SHP77 (cell line): ENCODE data around the gene TP53I11.

ENCODE experiments used
- DNase-seq, 2 experiments: peaks; one replicate each; lab custom pipeline; 2025; lab: John Stamatoyannopoulos, UW

The TP53I11 gene

DNA sequence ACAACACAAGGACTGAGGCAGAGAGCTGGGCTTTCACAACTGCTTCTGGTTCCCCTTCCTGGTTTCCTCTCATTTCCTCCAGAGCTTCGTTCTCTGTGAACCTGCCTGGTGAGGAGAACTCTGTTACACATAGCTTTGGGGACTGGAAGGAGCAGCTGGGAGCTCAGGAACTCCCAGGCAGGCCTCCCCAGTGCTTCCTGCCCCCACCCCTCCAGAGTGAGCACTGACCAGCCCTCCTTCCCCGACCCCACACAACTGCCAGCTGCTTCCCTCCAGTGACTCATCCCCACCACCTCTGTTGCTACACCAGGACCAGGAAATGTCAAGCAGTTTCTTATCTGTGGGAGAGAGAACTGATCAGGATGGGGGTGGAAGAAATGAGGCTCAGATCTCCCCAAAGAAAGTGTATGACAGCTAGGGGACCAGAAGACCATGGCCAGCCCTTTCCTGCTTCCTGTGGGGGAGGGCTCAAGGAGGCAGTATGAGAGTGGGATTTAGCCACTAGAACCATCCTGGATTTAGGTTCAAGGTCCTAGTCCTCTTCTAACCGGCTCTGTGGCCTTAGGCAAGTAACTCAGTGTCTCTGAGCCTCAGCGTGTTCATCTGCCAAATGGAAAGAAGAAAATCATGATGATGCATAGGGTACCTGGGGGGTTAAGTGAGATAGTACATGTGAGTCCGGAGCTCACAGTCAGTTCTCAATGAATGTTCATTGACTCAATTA is 4.5 kb upstream of the TP53I11 start:
- DNase-seq, result peak; percentile 32 to 51

DNA sequence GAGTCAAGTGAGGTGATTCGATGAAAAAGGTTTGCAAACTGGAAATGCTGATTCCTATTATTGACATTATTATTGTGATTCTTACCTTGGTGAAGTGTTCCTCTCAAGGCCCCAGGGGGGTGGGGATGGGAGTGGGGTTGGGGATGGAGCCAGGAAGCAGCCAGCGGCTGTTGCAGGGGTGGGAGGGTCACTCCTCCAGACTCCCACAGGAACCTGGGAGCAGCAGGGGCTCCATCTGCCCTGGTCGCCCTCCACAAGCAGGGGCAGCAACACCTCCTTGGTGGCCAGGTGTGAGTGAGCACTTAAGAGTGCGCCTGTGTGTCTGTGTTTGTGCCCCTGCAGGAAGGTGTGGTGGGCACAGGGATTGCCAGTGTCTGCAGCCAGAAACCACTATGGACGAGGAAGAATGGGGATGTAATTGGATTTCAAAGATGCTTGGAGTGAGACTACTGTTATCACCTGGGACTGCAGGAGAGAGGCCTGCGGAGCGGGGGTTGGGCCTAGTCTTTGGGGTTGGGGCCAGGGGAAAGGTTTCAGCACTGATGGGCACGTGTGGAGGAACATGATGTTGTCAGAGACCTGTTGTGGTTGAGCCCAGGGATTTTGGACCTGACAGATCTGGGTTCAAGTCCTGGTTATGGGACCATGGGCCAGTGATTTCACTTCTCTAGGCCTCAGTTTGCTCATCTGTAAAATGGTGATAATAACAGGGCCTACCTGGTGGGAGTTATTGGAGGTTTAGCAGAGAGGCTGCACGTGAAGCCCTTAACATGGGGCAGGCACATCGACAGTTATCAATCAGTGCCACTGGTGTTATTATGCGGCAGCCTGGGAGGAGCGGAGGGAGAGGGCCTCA is 3.6 kb upstream of the TP53I11 start:
- no peak for DNase-seq

- DNase-seq, result no peak
These were observed 2.0 kb upstream of the TP53I11 start for GRCh38 chr11:44952500-44953260.

GRCh38 chr11:44952082-44952481 is 1.4 kb upstream of the TP53I11 start:
- no peak for DNase-seq

DNA sequence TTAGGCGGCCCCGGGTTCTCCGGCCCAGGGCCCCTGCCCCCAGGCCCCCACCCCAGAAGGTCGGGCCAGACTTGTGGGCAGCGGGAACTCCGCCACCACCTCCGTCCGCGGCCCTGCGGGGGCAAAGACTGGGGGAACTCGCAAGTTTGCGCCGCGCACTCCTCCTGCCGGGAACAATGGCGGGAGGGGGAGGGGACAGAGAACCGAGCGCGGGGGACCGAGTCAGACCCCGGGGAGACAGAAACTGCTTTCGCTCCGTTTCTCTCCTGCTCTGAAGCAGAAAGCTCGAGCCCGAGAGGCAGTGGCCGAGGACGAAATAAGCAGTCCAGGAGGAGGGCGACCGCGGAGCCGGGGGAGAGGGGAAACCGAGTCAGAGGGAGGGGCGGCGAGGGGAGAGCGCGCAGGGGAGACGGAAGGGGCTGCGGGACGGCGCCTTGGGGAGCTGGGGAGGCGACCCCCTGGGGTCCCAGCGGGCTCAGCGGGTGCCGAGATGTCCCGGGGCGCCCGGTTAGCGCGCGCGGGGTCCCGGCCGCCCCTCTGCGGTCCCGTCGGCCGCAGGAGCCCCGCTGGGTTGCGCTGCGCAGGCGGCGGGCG is 555 bp downstream of the TP53I11 start:
- DNase-seq, result no peak

- DNase-seq, result no peak
These were observed 1.3 kb downstream of the TP53I11 start for GRCh38 chr11:44949160-44950030.

GRCh38 chr11:44948155-44948554 is 2.5 kb downstream of the TP53I11 start:
- no peak for DNase-seq

GRCh38 chr11:44947114-44947513 is 3.6 kb downstream of the TP53I11 start:
- DNase-seq, result no peak

- DNase-seq, result no peak
These were observed 4.4 kb downstream of the TP53I11 start for GRCh38 chr11:44946263-44946662.

DNA sequence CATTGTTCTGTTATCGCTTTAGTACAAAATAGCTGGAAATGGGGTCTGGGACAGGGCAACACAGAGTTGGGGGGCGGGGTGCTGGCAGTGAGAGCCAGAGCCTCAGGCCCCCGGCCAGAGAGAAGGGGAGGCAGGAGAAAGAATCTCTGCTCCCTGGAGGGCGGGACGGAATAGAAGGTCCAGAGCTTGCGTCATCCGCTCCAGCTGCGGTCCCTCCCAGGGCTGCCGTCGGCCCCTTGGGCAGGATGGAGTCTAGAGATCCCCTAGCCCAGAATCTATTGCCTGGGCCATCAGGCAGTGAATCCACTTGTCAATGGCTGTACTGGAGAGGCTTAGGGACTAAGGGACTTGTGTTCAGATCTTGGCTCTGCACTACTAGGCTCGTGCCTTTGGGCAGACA is 5.0 kb downstream of the TP53I11 start:
- DNase-seq, result no peak

GRCh38 chr11:44944853-44945235 is 5.8 kb downstream of the TP53I11 start:
- DNase-seq, result no peak

DNA sequence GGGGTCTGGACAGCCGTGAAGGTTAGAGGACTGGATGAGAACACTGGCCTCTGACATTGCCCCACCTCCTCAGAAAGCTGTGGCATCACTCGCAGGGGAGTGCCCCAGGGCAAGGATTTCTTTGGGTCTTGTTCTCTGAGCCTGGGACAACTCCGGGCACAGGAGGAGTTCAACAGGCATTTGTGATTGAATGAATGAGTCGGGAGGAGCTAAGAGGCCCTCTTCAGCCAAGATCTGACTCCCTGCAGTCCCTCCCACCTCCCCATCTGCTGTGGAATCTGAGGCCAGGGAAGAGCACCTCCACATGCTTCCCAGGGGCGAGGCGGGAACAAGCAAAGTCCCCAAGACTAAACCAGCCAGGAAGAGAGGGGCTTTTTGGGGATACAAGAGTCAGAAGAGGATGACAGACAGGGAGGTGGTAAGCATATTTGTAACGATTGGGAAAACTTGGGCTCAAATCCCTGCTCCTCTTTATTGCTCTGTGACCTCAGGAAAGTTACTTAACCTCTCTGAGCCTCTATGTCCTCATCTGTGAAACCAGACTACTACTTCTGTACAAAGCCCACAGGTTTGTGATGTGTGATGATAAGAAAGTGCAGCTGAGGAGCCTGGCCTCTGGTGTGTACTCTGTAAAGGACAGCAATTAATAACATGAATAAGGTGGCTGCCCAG is 6.4 kb downstream of the TP53I11 start:
- no peak for DNase-seq

GRCh38 chr11:44943696-44944095 is 7.0 kb downstream of the TP53I11 start:
- DNase-seq, result peak; percentile 40 to 48

GRCh38 chr11:44943118-44943517 is 7.6 kb downstream of the TP53I11 start:
- no peak for DNase-seq

GRCh38 chr11:44942029-44942955 is 8.4 kb downstream of the TP53I11 start:
- DNase-seq, result no peak

- DNase-seq, result no peak
These were observed 9.2 kb downstream of the TP53I11 start for GRCh38 chr11:44941259-44942021.

DNA sequence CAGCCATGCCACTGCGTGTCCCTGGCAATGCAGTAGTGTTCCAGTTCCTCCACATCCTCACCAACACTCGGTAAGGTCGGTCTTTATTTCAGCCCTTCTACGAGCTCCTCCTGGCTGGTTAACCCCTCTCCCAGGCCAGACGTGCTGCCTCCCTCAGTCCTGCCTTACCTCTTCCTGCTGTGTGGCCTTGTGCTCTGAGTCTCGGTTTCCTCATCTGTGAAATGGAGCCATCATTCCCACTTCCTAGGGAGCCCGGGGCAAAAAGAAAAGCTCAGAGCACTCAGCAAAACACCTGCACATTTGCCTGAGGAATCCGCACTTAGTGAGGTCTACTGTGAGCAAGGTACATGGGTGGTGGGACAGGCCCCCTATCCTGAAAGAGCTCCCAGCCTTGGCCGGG is 9.8 kb downstream of the TP53I11 start:
- no peak for DNase-seq

DNA sequence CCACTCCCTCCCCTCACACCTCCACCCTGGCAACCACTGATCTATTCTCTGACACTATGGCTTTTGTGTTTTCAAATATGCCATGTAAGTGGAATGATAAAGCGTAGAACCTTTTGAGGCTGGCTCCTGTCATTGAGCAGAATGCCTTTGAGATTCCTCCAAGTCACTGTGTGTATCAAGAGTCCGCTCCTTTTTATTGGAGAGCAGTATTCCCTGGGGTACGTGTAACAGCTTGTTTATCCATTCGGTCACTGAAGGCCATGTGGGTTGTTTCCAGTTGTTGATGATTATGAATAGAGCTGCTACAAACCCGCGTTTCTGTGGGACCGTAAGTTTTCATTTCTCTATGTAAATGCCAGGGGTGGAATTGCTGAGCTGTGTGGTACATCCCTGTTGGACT is 10.3 kb downstream of the TP53I11 start:
- DNase-seq, result no peak
